PC-9 (cell line): ENCODE measurements around the gene OLFM4.

ENCODE experiments used
- CTCF ChIP-seq: fragments of 200-600 bp; sonication (generic); conservative IDR thresholded peaks from 2 replicates; pipeline ENCODE4 v1.6.1; 2017; ENCODE audit warnings: mixed run types, antibody characterized with exemption, mild to moderate bottlenecking, moderate library complexity
- EZH2 ChIP-seq: fragments of 200-600 bp; sonication (generic); IDR thresholded peaks from 2 replicates; pipeline ENCODE4 v1.8.0; 2017; ENCODE audit warnings: antibody characterized with exemption, low read depth

GRCh38 chr13:53064731-53065130 lies 36.1 kb downstream of the OLFM4 start:
- no peak for TF ChIP-seq CTCF
- no peak for TF ChIP-seq EZH2
